Measurements from ENCODE around the gene FRMPD3.
A peak's percentile ranks its signal among the peaks of the same experiment; 100 is the strongest.

Gene FRMPD3

DNA sequence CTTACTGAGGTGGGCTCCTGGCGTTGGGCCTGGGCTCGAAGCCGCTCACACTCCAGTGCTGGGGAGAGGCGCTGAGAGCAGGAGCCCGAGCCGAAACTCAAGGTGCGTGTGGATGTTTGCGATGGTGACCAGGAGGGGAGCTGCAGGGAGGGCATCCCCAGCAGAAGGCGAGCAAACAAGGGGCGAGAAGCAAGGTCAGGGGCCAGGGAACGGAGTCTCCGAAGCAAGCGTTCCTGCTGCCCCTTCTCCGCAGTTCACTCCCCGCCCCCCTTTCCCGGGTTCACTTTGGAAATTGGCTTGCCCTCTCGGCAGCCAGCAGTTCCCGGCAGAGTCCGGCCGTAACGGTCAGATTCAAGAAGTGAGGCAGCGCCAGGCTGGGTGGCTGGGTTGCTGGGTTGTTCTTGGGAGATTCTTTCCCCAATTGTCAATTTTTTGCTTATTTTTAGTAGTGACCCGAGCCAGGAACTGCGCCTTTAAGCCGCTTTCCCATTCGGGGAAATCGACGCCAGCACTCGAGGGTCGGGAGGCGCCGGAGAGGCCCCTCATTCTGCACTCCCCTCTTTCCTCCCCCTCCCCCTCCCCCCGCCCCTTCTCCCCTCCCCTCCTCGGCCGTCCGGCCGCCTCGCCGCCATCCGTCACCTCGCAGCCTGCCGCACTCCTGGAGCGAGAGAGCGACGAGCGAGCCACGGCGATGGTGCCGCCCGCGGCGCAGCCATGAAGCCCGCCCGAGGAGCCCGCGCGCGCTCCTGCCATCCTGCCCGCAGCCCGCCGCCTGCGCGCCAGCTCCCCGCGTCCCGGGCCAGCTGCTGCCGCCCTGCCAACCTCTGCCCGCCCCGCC lies at the start of gene FRMPD3:
Gene FRMPD3, plus strand, starts transcription at position 655 of the 838 bp plus-strand sequence. CDS start 76,937 bp downstream, outside the sequence.
- DNase-seq (ENCODE audit: low spot score): no peak
- Mint-ChIP-seq H3K36me3 (ENCODE audit: low read depth) (no peaks in the 10 kb centered on the region), H3K27me3 (ENCODE audit: low read depth) (peaks cover 55% of the 10 kb centered on the region), H3K4me1 (ENCODE audit: low read depth) (peaks cover 6% of the 10 kb centered on the region), H3K27ac (no peak within 1 kb of the TSS), H3K4me3 (peak within 1 kb of the TSS; percentile 70), H3K9me3 (no peaks in the 10 kb centered on the region)

DNA sequence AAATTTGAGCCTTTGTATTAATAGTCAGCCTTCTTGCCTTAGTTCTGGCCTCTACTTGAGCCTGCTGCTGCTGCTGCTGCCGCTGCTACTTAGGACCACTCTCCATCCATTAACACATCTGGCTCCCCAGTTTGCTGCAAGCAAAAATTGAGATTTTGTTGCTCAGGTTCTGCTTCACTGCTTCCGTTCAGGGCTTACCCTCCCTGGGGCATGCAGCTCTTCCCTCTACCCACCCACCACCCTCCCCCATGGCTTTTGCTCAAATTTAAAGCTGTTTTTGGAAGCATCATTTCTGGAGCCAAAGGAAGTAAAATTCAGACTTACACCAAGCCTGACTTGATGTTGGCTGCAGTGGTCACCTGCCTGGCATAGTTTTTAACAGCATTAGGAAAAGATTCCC lies 28.9 kb upstream of the FRMPD3 start:
- no peak overlapping the region for H3K27ac Mint-ChIP-seq
- H3K4me3 Mint-ChIP-seq: no peak overlapping the region
- no peaks in the 10 kb centered on the region for H3K9me3 Mint-ChIP-seq
- H3K4me1 Mint-ChIP-seq (ENCODE audit: low read depth): no peaks in the 10 kb centered on the region
- DNase-seq (ENCODE audit: low spot score): no peak
- H3K36me3 Mint-ChIP-seq (ENCODE audit: low read depth): no peaks in the 10 kb centered on the region
- H3K27me3 Mint-ChIP-seq (ENCODE audit: low read depth): peaks cover 5% of the 10 kb centered on the region

- no peaks in the 10 kb centered on the region for H3K4me1 Mint-ChIP-seq (ENCODE audit: low read depth)
- peaks cover 5% of the 10 kb centered on the region for H3K27me3 Mint-ChIP-seq (ENCODE audit: low read depth)
- H3K4me3 Mint-ChIP-seq: no peak overlapping the region
- H3K27ac Mint-ChIP-seq: no peak overlapping the region
- no peak for DNase-seq (ENCODE audit: low spot score)
- no peaks in the 10 kb centered on the region for H3K9me3 Mint-ChIP-seq
- H3K36me3 Mint-ChIP-seq (ENCODE audit: low read depth): no peaks in the 10 kb centered on the region
These were observed 28.1 kb upstream of the FRMPD3 start for GRCh38 chrX:107421337-107421861.

GRCh38 chrX:107429090-107429489 lies 20.4 kb upstream of the FRMPD3 start:
- Mint-ChIP-seq H3K27ac (no peak overlapping the region), H3K27me3 (ENCODE audit: low read depth) (peaks cover 5% of the 10 kb centered on the region), H3K4me3 (no peak overlapping the region), H3K36me3 (ENCODE audit: low read depth) (no peaks in the 10 kb centered on the region), H3K9me3 (no peaks in the 10 kb centered on the region), H3K4me1 (ENCODE audit: low read depth) (no peaks in the 10 kb centered on the region)
- DNase-seq (ENCODE audit: low spot score): no peak

GRCh38 chrX:107440187-107440586 lies 9.3 kb upstream of the FRMPD3 start:
- DNase-seq (ENCODE audit: low spot score): no peak
- Mint-ChIP-seq H3K27ac (no peak overlapping the region), H3K27me3 (ENCODE audit: low read depth) (peaks cover 9% of the 10 kb centered on the region), H3K4me3 (no peak overlapping the region), H3K36me3 (ENCODE audit: low read depth) (no peaks in the 10 kb centered on the region), H3K4me1 (ENCODE audit: low read depth) (no peaks in the 10 kb centered on the region), H3K9me3 (no peaks in the 10 kb centered on the region)

- Mint-ChIP-seq H3K27ac (no peak overlapping the region), H3K9me3 (no peaks in the 10 kb centered on the region), H3K27me3 (ENCODE audit: low read depth) (peaks cover 9% of the 10 kb centered on the region), H3K4me3 (no peak overlapping the region), H3K36me3 (ENCODE audit: low read depth) (no peaks in the 10 kb centered on the region), H3K4me1 (ENCODE audit: low read depth) (no peaks in the 10 kb centered on the region)
- no peak for DNase-seq (ENCODE audit: low spot score)
These were observed 8.8 kb upstream of the FRMPD3 start for GRCh38 chrX:107440692-107441091.

GRCh38 chrX:107442914-107443527 lies 6.4 kb upstream of the FRMPD3 start:
- peaks cover 25% of the 10 kb centered on the region for H3K27me3 Mint-ChIP-seq (ENCODE audit: low read depth)
- DNase-seq (ENCODE audit: low spot score): no peak
- no peaks in the 10 kb centered on the region for H3K36me3 Mint-ChIP-seq (ENCODE audit: low read depth)
- no peak overlapping the region for H3K4me3 Mint-ChIP-seq
- H3K27ac Mint-ChIP-seq: no peak overlapping the region
- H3K4me1 Mint-ChIP-seq (ENCODE audit: low read depth): no peaks in the 10 kb centered on the region
- no peaks in the 10 kb centered on the region for H3K9me3 Mint-ChIP-seq

GRCh38 chrX:107445146-107445545 lies 4.3 kb upstream of the FRMPD3 start:
- DNase-seq (ENCODE audit: low spot score): no peak
- H3K27me3 Mint-ChIP-seq (ENCODE audit: low read depth): peaks cover 29% of the 10 kb centered on the region
- no peaks in the 10 kb centered on the region for H3K9me3 Mint-ChIP-seq
- H3K4me3 Mint-ChIP-seq: no peak overlapping the region
- peaks cover 2% of the 10 kb centered on the region for H3K4me1 Mint-ChIP-seq (ENCODE audit: low read depth)
- no peak overlapping the region for H3K27ac Mint-ChIP-seq
- no peaks in the 10 kb centered on the region for H3K36me3 Mint-ChIP-seq (ENCODE audit: low read depth)

GRCh38 chrX:107445631-107446030 lies 3.8 kb upstream of the FRMPD3 start:
- H3K27ac Mint-ChIP-seq: no peak overlapping the region
- H3K4me3 Mint-ChIP-seq: no peak overlapping the region

DNA sequence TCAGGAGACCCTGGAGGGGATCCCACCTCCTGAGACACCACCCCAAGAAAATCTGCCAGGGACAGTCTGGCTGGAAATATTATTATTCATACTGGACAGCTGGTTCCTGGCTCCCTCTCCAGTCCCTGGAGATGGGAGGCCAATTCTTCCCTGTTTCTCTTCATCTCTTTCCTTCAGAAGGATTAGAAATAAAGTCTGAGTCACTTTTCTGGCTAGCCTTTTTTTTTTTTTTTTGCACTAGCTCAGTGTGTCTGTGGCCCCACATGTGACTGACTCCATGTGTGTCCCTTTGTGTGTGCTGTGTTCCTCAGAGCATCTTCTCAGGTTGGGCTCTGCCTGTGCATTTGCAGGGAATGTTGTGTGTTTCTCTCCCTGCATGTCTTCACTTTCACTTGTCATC lies 1.8 kb upstream of the FRMPD3 start:
- DNase-seq (ENCODE audit: low spot score): no peak
- H3K9me3 Mint-ChIP-seq: no peaks in the 10 kb centered on the region
- H3K36me3 Mint-ChIP-seq (ENCODE audit: low read depth): no peaks in the 10 kb centered on the region
- no peak overlapping the region for H3K4me3 Mint-ChIP-seq
- H3K4me1 Mint-ChIP-seq (ENCODE audit: low read depth): peaks cover 6% of the 10 kb centered on the region
- peaks cover 51% of the 10 kb centered on the region for H3K27me3 Mint-ChIP-seq (ENCODE audit: low read depth)
- no peak overlapping the region for H3K27ac Mint-ChIP-seq

More at GRCh38 chrX:107445631-107446030, 3.8 kb upstream of the FRMPD3 start:
- no peaks in the 10 kb centered on the region for H3K9me3 Mint-ChIP-seq
- H3K36me3 Mint-ChIP-seq (ENCODE audit: low read depth): no peaks in the 10 kb centered on the region
- peaks cover 2% of the 10 kb centered on the region for H3K4me1 Mint-ChIP-seq (ENCODE audit: low read depth)
- DNase-seq (ENCODE audit: low spot score): no peak
- peaks cover 34% of the 10 kb centered on the region for H3K27me3 Mint-ChIP-seq (ENCODE audit: low read depth)

GRCh38 chrX:107448625-107448997 lies 841 bp upstream of the FRMPD3 start:
- peaks cover 55% of the 10 kb centered on the region for H3K27me3 Mint-ChIP-seq (ENCODE audit: low read depth)
- H3K4me3 Mint-ChIP-seq: peak overlapping the region; percentile 34
- H3K27ac Mint-ChIP-seq: no peak overlapping the region
- no peaks in the 10 kb centered on the region for H3K9me3 Mint-ChIP-seq
- no peaks in the 10 kb centered on the region for H3K36me3 Mint-ChIP-seq (ENCODE audit: low read depth)
- no peak for DNase-seq (ENCODE audit: low spot score)
- peaks cover 6% of the 10 kb centered on the region for H3K4me1 Mint-ChIP-seq (ENCODE audit: low read depth)

GRCh38 chrX:107450823-107451509 lies 1.5 kb downstream of the FRMPD3 start:
- Mint-ChIP-seq H3K9me3 (no peaks in the 10 kb centered on the region), H3K27ac (no peak overlapping the region), H3K27me3 (ENCODE audit: low read depth) (peaks cover 51% of the 10 kb centered on the region), H3K4me3 (peak overlapping the region; percentile 18), H3K4me1 (ENCODE audit: low read depth) (peaks cover 6% of the 10 kb centered on the region), H3K36me3 (ENCODE audit: low read depth) (no peaks in the 10 kb centered on the region)
- no peak for DNase-seq (ENCODE audit: low spot score)

- Mint-ChIP-seq H3K36me3 (ENCODE audit: low read depth) (no peaks in the 10 kb centered on the region), H3K27me3 (ENCODE audit: low read depth) (peaks cover 46% of the 10 kb centered on the region), H3K4me3 (no peak overlapping the region), H3K4me1 (ENCODE audit: low read depth) (peaks cover 6% of the 10 kb centered on the region), H3K9me3 (no peaks in the 10 kb centered on the region), H3K27ac (no peak overlapping the region)
- DNase-seq (ENCODE audit: low spot score): no peak
These were observed 2.3 kb downstream of the FRMPD3 start for GRCh38 chrX:107451731-107452130.

DNA sequence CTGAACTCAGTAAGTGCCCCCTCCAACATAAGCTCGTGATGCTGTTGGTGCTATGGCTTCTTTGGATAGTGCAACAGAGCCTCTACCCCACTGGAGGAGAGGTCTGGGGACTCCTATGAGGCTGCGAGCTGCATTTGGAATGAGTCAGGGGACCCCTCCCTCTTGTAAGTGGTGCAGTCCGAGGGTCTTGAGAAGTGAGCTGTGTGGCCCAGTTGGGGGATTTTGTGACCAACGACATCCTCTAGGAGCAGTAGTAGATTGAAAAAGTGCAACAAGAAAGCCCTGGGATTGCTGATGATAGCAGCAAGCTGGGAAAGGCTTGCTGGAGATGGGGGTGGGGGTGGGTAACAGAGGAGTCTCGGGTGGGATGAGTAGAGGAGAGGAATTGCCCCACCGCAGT lies 3.1 kb downstream of the FRMPD3 start:
- no peak overlapping the region for H3K4me3 Mint-ChIP-seq
- no peak overlapping the region for H3K27ac Mint-ChIP-seq
- H3K4me1 Mint-ChIP-seq (ENCODE audit: low read depth): peaks cover 6% of the 10 kb centered on the region
- peaks cover 40% of the 10 kb centered on the region for H3K27me3 Mint-ChIP-seq (ENCODE audit: low read depth)
- H3K36me3 Mint-ChIP-seq (ENCODE audit: low read depth): no peaks in the 10 kb centered on the region
- no peaks in the 10 kb centered on the region for H3K9me3 Mint-ChIP-seq
- DNase-seq (ENCODE audit: low spot score): no peak
